Fibroblast of villous mesenchyme (primary cell): ENCODE data around the gene PPARD. TPM values are rescaled to one million over a fixed set of nuclear protein-coding genes. Genes with fewer than 3 reads are reported as not detected.
"Not testable (repeated sequence)": the region's sequence is repeated elsewhere in the genome, so short reads cannot be mapped to it uniquely, and the experiment has no call there.

Source experiments
- DNase-seq: peaks from one replicate; pipeline ENCODE4 v3.0.0-alpha.2; 2010; ENCODE audit warnings: low read depth
- H3K4me3 ChIP-seq: 2 replicates; pipeline ENCODE4 v1.5.1; 2011; ENCODE audit warnings: low read depth, mild to moderate bottlenecking, low read length
- CTCF ChIP-seq: IDR thresholded peaks from 2 replicates; pipeline ENCODE4 v1.5.1; 2012; ENCODE audit warnings: low read depth, mild to moderate bottlenecking, low read length; ENCODE audit not compliant: insufficient read depth
- total RNA-seq: library from RNA; depleted of rRNA; stranded (reverse); fragments of >200 nt; gene quantifications from 2 replicates; pipeline ENCODE4 v1.2.3, GENCODE V29; 2012

The PPARD gene
- total RNA-seq, 1 donor = 8.2 TPM

DNA sequence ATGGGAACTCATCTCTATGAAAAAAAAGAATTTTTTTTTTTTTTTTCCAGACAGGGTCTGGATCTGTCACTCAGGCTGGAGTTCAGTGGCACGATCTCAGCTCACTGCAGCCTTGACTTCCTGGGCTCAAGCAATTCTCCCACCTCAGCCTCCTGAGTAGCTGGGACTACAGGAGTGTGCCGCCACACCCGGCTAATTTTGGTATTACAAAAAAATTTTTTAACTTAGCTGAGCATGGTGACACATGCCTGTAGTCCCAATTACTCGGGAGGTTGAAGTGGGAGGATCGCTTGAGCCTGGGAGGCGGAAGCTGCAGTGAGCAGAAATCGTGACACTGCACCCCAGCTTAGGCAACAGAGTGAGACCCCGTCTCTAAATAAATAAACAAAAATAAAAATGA lies 37.2 kb upstream of the PPARD start:
- H3K4me3 ChIP-seq = no peak overlapping the region
- DNase-seq = no peak
- no peak for TF ChIP-seq CTCF

- DNase-seq, H3K4me3 ChIP-seq: not testable (repeated sequence)
Measured at GRCh38 chr6:35307138-35307537, 35.2 kb upstream of the PPARD start.

- DNase-seq, H3K4me3 ChIP-seq: not testable (repeated sequence)
Measured at GRCh38 chr6:35308543-35308942, 33.8 kb upstream of the PPARD start.

DNA sequence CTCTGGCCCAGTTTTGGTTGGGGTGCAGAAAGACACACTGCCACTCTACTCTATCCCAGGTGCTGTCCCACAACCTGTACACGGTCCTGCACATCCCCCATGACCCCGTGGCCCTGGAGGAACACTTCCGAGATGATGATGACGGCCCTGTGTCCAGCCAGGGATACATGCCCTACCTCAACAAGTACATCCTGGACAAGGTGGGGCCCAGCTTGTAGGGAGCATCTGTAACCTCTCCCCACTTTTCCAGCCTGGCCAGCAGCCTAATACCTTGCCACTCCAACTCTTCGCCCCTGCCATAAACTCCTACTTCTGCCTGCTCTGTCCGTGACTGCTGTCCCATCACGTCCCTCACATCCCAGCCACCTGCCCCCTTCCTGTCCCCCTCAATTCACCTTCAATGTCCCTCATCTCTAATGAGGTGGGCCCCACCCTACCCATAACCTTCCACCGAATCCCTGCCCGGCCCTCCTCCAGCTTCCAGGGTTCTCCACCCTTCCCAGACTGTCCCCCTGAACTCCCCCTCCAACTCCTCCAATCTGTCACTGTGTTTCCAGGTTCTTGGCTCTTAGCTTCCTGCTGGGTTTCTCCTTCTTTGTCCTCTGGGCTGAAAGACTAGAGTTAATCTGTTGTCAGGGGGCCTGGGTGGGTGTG lies 32.6 kb upstream of the PPARD start:
- no peak for TF ChIP-seq CTCF
- DNase-seq = no peak

DNA sequence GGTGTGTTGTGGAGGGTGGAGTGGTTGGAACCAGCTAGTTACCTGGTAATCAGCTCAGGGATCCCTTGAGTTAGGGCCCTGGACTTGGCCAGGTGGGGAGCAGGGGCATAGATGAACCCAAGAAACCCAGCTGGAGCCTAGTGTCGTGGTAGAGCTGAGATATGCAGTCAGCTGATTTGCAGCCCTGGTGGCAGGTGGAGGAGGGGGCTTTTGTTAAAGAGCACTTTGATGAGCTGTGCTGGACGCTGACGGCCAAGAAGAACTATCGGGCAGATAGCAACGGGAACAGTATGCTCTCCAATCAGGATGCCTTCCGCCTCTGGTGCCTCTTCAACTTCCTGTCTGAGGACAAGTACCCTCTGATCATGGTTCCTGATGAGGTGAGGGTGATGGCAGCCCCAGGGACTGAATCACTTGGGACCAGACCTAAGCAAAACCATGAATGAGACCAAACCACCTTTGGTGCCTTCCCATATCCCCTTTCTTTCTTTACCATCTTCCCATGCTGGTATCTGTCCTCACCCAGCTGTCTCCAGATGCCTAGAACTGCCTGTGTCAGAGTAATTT lies 32.0 kb upstream of the PPARD start:
- no peak overlapping the region for H3K4me3 ChIP-seq
- no peak for TF ChIP-seq CTCF
- DNase-seq = no peak

More for the DNA sequence above, 32.6 kb upstream of the PPARD start:
- no peak overlapping the region for H3K4me3 ChIP-seq

DNA sequence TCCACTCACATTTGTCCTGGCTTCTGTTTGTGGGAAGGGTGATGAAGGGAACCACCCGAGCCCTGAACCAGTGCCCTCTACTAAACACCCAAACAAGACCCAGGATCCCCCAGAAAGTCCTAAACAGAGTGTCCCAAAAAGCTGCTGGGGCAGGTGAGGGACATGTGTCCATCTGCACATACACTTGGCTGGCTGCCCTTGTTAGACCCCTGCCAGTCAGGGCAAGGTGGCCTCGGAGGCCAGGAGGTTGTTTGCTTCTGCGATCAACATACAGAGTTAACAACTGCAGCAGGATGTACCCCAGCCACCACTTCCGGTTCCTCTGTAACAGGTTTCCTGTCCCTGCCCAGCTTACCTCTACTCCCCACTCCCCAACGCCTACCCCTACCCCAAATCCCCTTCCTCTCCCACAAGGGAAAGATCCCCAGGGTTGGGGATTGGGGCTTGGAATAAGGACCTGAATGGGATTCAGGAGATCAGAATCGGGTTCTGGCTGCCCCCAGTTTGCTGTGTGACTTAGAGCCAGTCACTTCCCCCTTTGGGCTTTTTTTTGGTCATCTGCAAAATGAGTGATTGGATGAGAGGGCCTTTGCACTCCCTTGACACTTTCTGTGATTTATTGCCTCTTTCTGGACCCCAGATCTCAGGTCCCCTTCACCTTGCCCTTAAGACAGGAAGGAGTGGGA lies 30.8 kb upstream of the PPARD start:
- no peak for DNase-seq
- H3K4me3 ChIP-seq = no peak overlapping the region
- TF ChIP-seq CTCF = no peak

- no peak overlapping the region for H3K4me3 ChIP-seq
- no peak for TF ChIP-seq CTCF
- DNase-seq = no peak
Measured at GRCh38 chr6:35312076-35312800, 30.1 kb upstream of the PPARD start.
